Trophoblast cell (in vitro differentiated cells and primary cell): Measurements from ENCODE around the gene ADCY4.

Source experiments
- DNase-seq, 2 donors: peaks; one replicate each; pipeline ENCODE4 v3.0.0-alpha.2; 2016
- H2AFZ ChIP-seq: 2 replicates; pipeline ENCODE4 v1.6.1; 2013; ENCODE audit warnings: low read length, moderate library complexity, mild to moderate bottlenecking; ENCODE audit not compliant: insufficient read depth, poor library complexity
- H2AK5ac ChIP-seq: 2 replicates; pipeline ENCODE4 v1.6.1; 2013; ENCODE audit warnings: mild to moderate bottlenecking, low read length
- H2BK120ac ChIP-seq: 2 replicates; pipeline ENCODE4 v1.6.1; 2013; ENCODE audit warnings: low read length, mild to moderate bottlenecking, moderate library complexity; ENCODE audit not compliant: insufficient read depth, poor library complexity
- H2BK12ac ChIP-seq: 2 replicates; pipeline ENCODE4 v1.6.1; 2013; ENCODE audit warnings: mild to moderate bottlenecking, low read length, moderate library complexity
- H2BK5ac ChIP-seq: 2 replicates; pipeline ENCODE4 v1.6.1; 2013; ENCODE audit warnings: low read length, low read depth, moderate library complexity, mild to moderate bottlenecking; ENCODE audit not compliant: poor library complexity
- H3K14ac ChIP-seq: 2 replicates; pipeline ENCODE4 v1.6.1; 2013; ENCODE audit warnings: mild to moderate bottlenecking, low read length
- H3K18ac ChIP-seq: 2 replicates; pipeline ENCODE4 v1.6.1; 2013; ENCODE audit warnings: mild to moderate bottlenecking, low read length
- H3K23ac ChIP-seq: 2 replicates; pipeline ENCODE4 v1.6.1; 2013; ENCODE audit warnings: low read length
- H3K27ac ChIP-seq: 2 replicates; pipeline ENCODE4 v1.5.1; 2013; ENCODE audit warnings: low read depth, mild to moderate bottlenecking, inconsistent platforms, low read length, moderate library complexity
- H3K27me3 ChIP-seq: 2 replicates; pipeline ENCODE4 v1.6.1; 2013; ENCODE audit warnings: inconsistent platforms, mild to moderate bottlenecking, low read length, moderate library complexity; ENCODE audit not compliant: insufficient read depth
- H3K36me3 ChIP-seq, 2 experiments: 1 replicate in 1 of 2; 2 replicates in 1 of 2; pipeline ENCODE4 v1.6.1; 2013; ENCODE audit warnings: low read length in 2 of 2, mild to moderate bottlenecking in 2 of 2, moderate library complexity in 1 of 2; ENCODE audit not compliant: insufficient read depth in 2 of 2, control insufficient read depth in 1 of 2
- H3K4ac ChIP-seq: 2 replicates; pipeline ENCODE4 v1.6.1; 2013; ENCODE audit warnings: low read depth, mild to moderate bottlenecking, low read length, moderate library complexity
- H3K4me1 ChIP-seq, 2 experiments: 1 replicate in 1 of 2; 2 replicates in 1 of 2; pipeline ENCODE4 v1.6.1; 2013; ENCODE audit warnings: low read length in 2 of 2, mild to moderate bottlenecking in 2 of 2, moderate library complexity in 1 of 2; ENCODE audit not compliant: insufficient read depth in 2 of 2, control insufficient read depth in 1 of 2
- H3K4me2 ChIP-seq: 2 replicates; pipeline ENCODE4 v1.6.1; 2013; ENCODE audit warnings: inconsistent platforms, mild to moderate bottlenecking, low read length, moderate library complexity
- H3K4me3 ChIP-seq: 2 replicates; pipeline ENCODE4 v1.5.1; 2013; ENCODE audit warnings: mild to moderate bottlenecking, low read depth, low read length, inconsistent platforms
- H3K79me1 ChIP-seq: one replicate; pipeline ENCODE4 v1.6.1; 2013; ENCODE audit warnings: low read length
- H3K79me2 ChIP-seq: 2 replicates; pipeline ENCODE4 v1.6.1; 2013; ENCODE audit warnings: low read length, mild to moderate bottlenecking; ENCODE audit not compliant: control insufficient read depth, insufficient read depth, poor library complexity
- H3K9ac ChIP-seq: 2 replicates; pipeline ENCODE4 v1.6.1; 2013; ENCODE audit warnings: mild to moderate bottlenecking, low read length
- H3K9me3 ChIP-seq: 2 replicates; pipeline ENCODE4 v1.6.1; 2013; ENCODE audit warnings: low read depth, mild to moderate bottlenecking, control low read depth, inconsistent platforms, low read length; ENCODE audit not compliant: insufficient read depth
- H4K12ac ChIP-seq: 2 replicates; pipeline ENCODE4 v1.6.1; 2013; ENCODE audit warnings: low read depth, mild to moderate bottlenecking, low read length, moderate library complexity
- H4K8ac ChIP-seq: 2 replicates; pipeline ENCODE4 v1.6.1; 2013; ENCODE audit warnings: low read depth, mild to moderate bottlenecking, low read length, moderate library complexity
- H4K91ac ChIP-seq: one replicate; pipeline ENCODE4 v1.6.1; 2013; ENCODE audit warnings: low read depth, mild to moderate bottlenecking, low read length, moderate library complexity
- WGBS: extraction: QIAGEN DNeasy Blood & Tissue Kit; methylation state at CpG from one replicate; pipeline ENCODE4 v1.1.7; 2013; ENCODE audit warnings: missing lambda C conversion rate; ENCODE audit not compliant: insufficient read length, insufficient coverage; ENCODE audit errors: extremely low coverage; 5-methylcytosine and 5-hydroxymethylcytosine counted together

Gene ADCY4

DNA sequence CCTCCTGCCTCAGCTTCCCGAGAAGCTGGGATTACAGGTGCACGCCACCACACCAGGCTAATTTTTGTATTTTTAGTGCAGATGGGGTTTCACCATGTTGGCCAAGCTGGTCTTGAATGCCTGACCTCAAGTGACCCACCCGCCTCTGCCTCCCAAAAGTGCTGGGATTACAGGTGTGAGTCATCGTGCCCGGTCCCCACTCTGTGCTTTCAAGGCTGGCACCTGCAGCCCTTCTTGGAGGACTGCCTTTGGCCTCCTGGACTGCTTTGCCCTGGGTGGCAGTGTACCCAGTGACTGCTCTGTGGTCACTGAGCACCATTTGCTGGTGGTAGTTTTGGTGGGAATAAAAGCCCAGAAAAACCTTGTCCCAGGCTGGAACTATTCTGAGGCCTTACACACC lies 47.9 kb downstream of the ADCY4 start:
- H3K27me3 ChIP-seq: no peaks in the 10 kb centered on the region
- H3K79me1 ChIP-seq: no peaks in the 10 kb centered on the region
- no peak overlapping the region for H2AFZ ChIP-seq
- H4K91ac ChIP-seq: no peak overlapping the region
- H3K4me3 ChIP-seq: no peak overlapping the region
- H2BK120ac ChIP-seq: no peak overlapping the region
- no peak overlapping the region for H4K8ac ChIP-seq
- no peak overlapping the region for H3K14ac ChIP-seq
- no CpG with 5 or more reads among the region's 5 CpGs for WGBS
- H3K4me2 ChIP-seq: no peak overlapping the region
- no peak overlapping the region for H4K12ac ChIP-seq
- H3K36me3 ChIP-seq: peaks cover 20 to 27% of the 10 kb centered on the region in 2 experiments
- H3K18ac ChIP-seq: no peak overlapping the region
- H3K23ac ChIP-seq: no peak overlapping the region
- no peak overlapping the region for H3K4ac ChIP-seq
- no peak overlapping the region for H2BK12ac ChIP-seq
- H3K27ac ChIP-seq: no peak overlapping the region
- peaks cover 0 to 4% of the 10 kb centered on the region in 2 experiments for H3K4me1 ChIP-seq
- no peaks in the 10 kb centered on the region for H3K9me3 ChIP-seq
- H3K9ac ChIP-seq: no peak overlapping the region
- DNase-seq: no peak
- H2AK5ac ChIP-seq: no peak overlapping the region
- H2BK5ac ChIP-seq: no peak overlapping the region
- no peaks in the 10 kb centered on the region for H3K79me2 ChIP-seq

GRCh38 chr14:24285351-24285750 lies 49.5 kb downstream of the ADCY4 start:
- Histone ChIP-seq H3K4me1 (peaks cover 0 to 4% of the 10 kb centered on the region in 2 experiments), H2BK120ac (no peak overlapping the region)

DNA sequence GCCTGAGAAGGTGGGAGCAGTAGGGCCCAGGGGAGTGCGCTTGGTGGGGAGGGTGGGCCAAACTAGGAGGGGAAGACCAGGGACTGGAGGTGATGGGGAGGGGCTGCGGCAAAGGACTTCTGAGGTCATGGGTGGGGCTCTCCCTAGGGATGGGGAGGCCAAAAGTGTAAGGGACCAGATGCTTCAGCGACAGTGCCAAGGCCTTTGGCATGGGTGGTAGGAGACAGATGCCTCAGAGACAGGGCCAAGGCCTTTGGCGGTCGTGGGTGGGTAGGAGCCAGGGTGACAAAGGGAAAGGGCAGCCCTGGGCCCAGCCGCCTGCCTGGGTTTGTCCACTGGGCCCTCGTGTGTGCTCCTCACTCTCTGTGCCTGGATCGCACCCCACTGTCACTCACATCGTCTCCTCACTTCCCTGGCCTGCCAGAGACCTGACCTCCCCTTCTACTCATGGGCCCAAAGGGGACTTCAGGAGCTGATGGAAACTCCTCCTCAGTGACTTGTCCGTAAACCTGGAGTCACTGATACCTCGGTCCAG lies 50.3 kb downstream of the ADCY4 start:
- Histone ChIP-seq H2AFZ (no peak overlapping the region), H2BK120ac (no peak overlapping the region), H3K9me3 (no peaks in the 10 kb centered on the region), H2BK12ac (no peak overlapping the region), H3K23ac (no peak overlapping the region), H3K9ac (no peak overlapping the region), H4K8ac (no peak overlapping the region), H3K4me3 (no peak overlapping the region), H3K4me2 (no peak overlapping the region), H3K36me3 (peaks cover under 1 to 4% of the 10 kb centered on the region in 2 experiments), H3K79me2 (no peaks in the 10 kb centered on the region), H3K27ac (no peak overlapping the region), H2BK5ac (no peak overlapping the region), H3K18ac (no peak overlapping the region), H3K4me1 (peaks cover 0 to 4% of the 10 kb centered on the region in 2 experiments), H2AK5ac (no peak overlapping the region), H3K4ac (no peak overlapping the region), H3K79me1 (no peaks in the 10 kb centered on the region), H3K14ac (no peak overlapping the region), H4K12ac (no peak overlapping the region), H4K91ac (no peak overlapping the region), H3K27me3 (no peaks in the 10 kb centered on the region)
- DNase-seq: no peak
- no CpG with 5 or more reads among the region's 11 CpGs for WGBS

More at GRCh38 chr14:24285351-24285750, 49.5 kb downstream of the ADCY4 start:
- Histone ChIP-seq H3K9me3 (no peaks in the 10 kb centered on the region), H3K4me3 (no peak overlapping the region), H3K23ac (no peak overlapping the region), H3K9ac (no peak overlapping the region), H2BK5ac (no peak overlapping the region), H4K12ac (no peak overlapping the region), H3K4ac (no peak overlapping the region), H3K18ac (no peak overlapping the region), H3K36me3 (peaks cover 7 to 12% of the 10 kb centered on the region in 2 experiments), H3K14ac (no peak overlapping the region), H3K79me1 (no peaks in the 10 kb centered on the region), H4K91ac (no peak overlapping the region), H2AFZ (no peak overlapping the region), H3K27ac (no peak overlapping the region), H3K79me2 (no peaks in the 10 kb centered on the region), H3K4me2 (no peak overlapping the region), H2BK12ac (no peak overlapping the region), H3K27me3 (no peaks in the 10 kb centered on the region), H4K8ac (no peak overlapping the region), H2AK5ac (no peak overlapping the region)
- peak in 1 of 2 donors; percentile 50 for DNase-seq
- WGBS: no CpG with 5 or more reads among the region's 4 CpGs

DNA sequence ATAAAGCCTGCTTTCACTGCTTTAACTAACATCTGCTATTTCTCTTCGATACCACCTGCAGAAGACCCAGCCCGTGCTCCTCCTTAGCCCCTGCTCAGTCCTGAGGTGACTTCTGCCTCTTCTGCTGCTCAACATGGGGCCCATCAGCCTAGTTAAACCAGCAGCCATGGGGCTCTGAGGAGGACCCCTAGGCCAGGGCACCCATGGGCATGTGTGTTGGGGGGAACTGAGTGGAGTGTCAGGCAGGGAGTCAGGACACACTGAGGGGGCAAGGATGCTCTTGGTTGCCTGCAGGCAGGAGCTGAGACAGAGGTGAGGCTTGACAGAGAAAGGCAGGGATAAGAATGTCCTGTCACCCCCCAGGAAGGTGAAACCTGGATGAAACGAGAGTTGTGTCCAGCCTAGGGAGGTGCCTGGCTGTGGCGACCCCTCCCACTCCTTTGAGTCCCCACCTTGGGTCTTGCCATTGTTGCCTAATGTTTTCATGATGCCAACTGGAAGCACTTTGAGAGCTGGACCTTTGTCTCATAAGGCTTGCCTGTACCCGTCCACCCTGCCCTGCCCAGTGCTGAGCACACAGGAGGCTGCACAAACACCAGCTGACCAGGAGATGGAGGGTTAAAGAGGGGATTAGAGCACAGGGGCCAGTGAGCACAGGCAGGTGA lies 50.9 kb downstream of the ADCY4 start:
- Histone ChIP-seq H3K4me2 (no peak overlapping the region), H3K9ac (no peak overlapping the region), H3K4ac (no peak overlapping the region), H2BK120ac (no peak overlapping the region), H3K4me3 (no peak overlapping the region), H3K14ac (no peak overlapping the region), H2AK5ac (no peak overlapping the region), H4K12ac (no peak overlapping the region), H3K9me3 (no peaks in the 10 kb centered on the region), H3K27me3 (no peaks in the 10 kb centered on the region), H3K27ac (no peak overlapping the region), H3K18ac (no peak overlapping the region), H3K79me2 (no peaks in the 10 kb centered on the region), H3K36me3 (no peaks in the 10 kb centered on the region), H3K79me1 (no peaks in the 10 kb centered on the region), H3K4me1 (peaks cover 4 to 9% of the 10 kb centered on the region in 2 experiments), H4K91ac (no peak overlapping the region), H3K23ac (no peak overlapping the region), H2AFZ (no peak overlapping the region), H2BK5ac (no peak overlapping the region), H2BK12ac (no peak overlapping the region), H4K8ac (no peak overlapping the region)
- no CpG with 5 or more reads among the region's 5 CpGs for WGBS
- DNase-seq: no peak
